GM12872 (cell line): ENCODE results near the gene TMEM203.

Source experiments
- TF ChIP-seq, protein P1 (sequence below): IDR thresholded peaks from 3 replicates; pipeline ENCODE4 v1.5.1; 2011; ENCODE audit warnings: low read depth, mild to moderate bottlenecking, low read length, moderate library complexity; ENCODE audit not compliant: insufficient read depth

The TMEM203 gene, protein sequence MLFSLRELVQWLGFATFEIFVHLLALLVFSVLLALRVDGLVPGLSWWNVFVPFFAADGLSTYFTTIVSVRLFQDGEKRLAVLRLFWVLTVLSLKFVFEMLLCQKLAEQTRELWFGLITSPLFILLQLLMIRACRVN

DNA sequence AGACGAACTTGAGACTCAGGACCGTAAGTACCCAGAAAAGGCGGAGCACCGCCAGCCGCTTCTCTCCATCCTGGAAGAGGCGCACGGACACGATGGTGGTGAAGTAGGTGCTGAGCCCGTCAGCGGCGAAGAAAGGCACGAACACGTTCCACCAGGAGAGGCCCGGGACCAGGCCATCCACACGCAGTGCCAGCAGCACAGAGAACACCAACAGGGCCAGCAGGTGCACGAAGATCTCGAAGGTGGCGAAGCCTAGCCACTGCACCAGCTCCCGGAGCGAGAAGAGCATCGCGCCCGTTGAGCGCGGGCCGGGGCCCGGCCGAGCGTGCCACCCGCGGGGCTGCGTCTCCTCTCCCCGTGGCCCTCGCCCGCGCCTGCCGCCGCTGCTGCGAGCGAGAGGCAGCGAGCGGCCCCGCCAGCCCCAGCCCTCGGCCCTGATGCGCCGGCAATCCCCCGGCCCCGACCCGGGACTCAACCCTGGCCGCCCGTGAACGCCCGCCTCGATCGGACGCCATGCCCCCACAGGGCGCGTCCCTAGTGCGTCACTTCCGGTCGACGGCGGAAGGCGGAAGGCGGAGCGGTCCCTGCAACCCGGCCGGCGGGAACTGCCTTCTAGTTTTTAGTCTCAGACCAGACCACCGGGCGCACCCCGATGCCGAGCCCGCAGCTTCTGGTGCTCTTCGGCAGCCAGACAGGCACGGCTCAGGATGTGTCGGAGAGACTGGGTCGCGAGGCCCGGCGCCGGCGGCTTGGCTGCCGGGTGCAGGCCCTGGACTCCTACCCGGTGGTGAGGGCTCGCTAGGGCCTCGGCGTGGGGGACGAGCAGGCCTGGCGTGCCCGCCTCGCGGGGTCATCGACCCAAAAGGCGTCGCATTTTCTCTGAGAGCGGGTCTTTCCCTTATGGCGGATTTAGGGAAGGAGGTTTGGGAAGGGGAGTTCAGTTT lies at the start of gene TMEM203, which contains the start of gene NDOR1:
TSS of gene TMEM203 (minus strand) at position 523 of the 944 bp plus-strand sequence. CDS start at position 289, 234 bp downstream.
TSS of gene NDOR1 (plus strand) at position 575 of the 944 bp plus-strand sequence. CDS start at position 653, 78 bp downstream.
- TF ChIP-seq, protein P1, sequence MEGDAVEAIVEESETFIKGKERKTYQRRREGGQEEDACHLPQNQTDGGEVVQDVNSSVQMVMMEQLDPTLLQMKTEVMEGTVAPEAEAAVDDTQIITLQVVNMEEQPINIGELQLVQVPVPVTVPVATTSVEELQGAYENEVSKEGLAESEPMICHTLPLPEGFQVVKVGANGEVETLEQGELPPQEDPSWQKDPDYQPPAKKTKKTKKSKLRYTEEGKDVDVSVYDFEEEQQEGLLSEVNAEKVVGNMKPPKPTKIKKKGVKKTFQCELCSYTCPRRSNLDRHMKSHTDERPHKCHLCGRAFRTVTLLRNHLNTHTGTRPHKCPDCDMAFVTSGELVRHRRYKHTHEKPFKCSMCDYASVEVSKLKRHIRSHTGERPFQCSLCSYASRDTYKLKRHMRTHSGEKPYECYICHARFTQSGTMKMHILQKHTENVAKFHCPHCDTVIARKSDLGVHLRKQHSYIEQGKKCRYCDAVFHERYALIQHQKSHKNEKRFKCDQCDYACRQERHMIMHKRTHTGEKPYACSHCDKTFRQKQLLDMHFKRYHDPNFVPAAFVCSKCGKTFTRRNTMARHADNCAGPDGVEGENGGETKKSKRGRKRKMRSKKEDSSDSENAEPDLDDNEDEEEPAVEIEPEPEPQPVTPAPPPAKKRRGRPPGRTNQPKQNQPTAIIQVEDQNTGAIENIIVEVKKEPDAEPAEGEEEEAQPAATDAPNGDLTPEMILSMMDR = no peak

DNA sequence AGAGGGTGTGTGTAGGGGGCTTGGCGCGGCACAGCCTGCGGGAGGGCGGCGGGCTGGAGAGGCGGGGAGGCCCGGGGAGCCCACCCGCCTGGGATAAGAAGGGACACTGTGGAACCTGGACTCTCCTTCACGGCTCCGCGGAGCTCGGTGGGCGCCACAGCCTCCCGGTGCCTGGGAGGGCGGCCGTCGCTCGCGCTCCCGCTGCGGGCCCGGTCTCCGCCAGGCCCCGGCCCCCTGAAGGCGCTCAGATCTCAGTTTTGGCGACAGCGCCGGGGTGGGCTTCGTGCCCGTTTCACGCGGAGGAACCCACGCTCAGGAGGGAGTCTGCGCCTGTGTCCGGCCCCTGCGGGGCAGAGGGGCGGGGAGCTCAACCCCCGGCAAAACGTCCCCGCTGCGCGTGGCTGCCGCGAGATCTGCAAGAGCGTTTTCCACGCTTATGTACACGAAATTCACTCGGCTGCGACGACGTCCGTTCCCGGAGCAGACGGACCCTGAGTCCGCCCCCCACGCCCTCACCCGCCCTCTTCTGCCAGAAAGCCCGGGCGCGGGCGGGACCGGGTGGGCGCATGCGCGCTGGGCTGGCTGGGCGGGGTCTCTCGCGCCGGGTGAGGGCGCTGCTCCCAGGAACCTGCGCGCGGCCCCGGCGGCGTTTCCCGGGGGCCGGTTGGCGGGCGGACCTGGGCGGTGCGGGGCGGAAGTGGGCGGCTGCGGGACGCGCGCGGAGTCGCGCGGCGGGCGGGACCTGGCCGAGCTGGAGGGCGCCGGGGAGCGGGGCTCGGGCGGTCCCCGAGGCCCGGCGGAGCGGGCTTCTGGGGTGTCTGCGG lies 49.4 kb upstream of the TMEM203 start, which contains the start of gene NELFB:
TSS of gene NELFB (plus strand) at position 704 of the 824 bp plus-strand sequence.
- TF ChIP-seq, protein P1 = no peak

DNA sequence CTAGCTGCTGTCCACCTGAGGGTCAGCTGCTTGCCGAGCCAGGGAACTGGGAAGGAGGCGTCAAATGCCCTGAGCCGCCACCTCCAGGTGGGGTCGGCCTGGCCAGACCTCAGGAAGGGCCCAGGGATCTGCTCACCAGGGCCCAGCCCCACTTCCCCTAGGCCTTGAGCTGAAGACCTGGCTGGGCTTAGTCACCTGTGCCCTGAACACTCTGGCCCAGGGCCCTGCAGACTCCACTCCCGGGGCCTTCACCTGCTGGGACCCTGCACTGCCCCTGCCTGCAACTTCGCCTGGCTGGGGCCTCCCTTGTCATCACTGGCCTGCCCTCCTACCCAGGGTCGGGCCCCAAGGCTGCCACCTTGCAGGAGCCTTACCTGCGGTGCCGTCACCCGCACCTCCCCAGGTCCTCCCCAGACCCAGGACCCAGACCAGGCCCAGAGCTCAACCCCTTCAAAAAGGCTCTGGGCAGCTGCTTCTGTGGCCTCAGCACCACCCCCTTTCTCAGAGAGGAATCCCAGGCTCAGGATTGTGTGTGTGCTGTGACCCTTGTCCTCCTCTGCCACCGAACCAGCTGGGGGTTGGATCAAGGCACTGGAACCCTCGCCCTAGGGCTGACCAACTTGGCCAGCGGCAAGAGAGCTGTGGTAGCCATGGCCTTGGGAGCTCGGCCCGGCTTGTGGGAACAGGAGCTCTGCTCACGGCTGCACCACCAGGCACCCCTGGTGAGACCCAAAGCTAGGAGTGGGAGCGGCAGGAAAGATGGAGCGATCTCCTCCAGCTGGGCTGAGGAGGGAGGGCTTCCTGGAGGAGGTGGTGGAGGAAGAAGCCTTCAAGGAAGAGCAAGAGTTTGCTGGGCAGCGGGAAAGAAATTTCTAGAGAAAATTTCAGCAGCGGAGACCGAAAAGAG lies 48.5 kb upstream of the TMEM203 start:
- TF ChIP-seq, protein P1 = no peak

DNA sequence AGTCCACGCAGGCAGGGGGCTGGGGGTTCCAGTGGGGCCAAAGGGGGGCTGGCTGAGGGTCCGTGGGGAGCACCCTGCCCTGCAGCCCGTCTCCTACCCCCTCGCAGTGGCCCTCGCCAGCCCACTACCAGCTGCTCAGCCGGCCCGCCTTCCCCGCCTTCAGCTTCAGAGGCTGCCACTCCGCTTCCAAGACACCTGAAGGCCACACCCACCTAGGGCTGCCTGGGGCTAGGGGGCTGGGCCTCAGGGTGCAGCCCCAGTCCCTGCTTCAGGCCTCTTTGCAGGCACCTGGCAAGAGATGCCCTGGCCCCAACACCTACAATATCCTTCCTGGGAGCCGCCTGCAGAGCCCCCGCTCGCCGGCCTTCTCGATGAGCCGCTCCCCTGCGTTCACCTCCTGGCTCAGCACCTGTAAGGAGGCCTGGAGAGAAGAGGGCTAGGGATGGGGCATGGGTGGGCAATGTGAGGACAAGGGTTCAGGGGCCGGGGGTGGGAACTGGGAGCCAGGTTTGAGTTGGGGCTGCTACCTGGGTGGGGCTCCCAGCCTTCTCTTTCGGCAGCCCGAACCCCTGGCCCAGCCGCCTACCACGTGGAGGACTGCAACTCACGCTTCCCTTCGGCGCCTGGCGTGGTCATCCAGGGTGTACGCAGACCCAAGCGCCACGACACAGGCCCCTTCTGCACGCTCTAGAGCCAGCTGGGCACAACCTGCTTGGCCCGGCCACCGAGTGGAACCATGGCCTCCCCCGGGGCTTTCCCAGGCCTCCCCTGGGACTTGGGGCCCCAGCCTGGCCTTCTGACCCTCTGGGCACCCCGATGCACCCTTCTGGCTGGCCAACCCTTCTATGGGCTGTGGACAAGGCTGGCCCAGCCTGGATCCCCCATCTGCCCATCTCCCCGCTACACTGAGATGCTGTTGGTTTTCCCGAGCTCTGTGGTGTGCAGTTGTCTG lies 47.4 kb upstream of the TMEM203 start:
- TF ChIP-seq, protein P1 = no peak

DNA sequence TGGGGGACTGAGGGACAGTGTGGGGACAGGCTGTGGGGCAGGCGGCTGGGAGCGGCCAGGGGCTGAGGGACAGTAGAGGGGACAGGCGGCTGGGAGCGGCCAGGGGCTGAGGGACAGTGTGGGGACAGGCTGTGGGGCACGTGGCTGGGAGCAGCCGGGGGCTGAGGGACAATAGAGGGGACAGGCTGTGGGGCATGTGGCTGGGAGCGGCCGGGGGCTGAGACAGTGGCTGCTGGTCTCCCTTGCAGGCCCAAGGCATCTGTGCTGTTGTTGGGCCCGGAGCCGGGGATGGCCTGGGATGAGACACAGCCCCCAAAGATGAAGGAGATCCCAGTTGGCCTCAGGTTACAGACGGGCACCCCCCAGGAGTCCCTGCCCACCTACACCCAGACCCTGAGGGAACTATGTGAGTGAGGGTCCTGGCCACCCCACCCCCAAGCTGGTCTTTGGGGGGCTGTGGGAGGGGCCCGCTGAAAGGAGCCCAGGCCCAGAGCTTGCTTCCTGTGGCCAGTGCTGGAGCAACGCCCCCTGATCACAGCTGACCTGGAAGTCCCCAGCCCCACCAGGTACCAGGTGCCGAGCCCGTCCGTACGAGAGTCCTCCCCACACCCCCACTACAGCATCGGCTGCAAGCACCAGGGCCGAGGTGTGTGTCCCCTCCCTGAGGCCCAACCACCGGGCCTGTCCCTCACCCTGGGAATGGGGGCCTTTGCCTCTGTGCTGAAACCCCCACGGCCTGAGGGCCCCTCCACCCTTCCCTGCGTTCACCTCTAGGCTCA lies 46.2 kb upstream of the TMEM203 start:
- TF ChIP-seq, protein P1 = no peak
